Esophagus squamous epithelium (tissue), 4 donors: ENCODE data around the gene PNMA6E.

Source experiments
- POLR2A ChIP-seq, 4 donors: fragments of 450-650 bp; IDR thresholded peaks; one replicate each; pipeline ENCODE4 v1.6.1; 2017; ENCODE audit warnings: antibody characterized with exemption in 4 of 4, mild to moderate bottlenecking in 4 of 4, moderate library complexity in 3 of 4
- TF ChIP-seq, protein P1 (sequence below), 6 experiments: fragments of 450-650 bp in 4 of 6; fragments of 200-600 bp in 2 of 6; sonication (generic) in 2 of 6; IDR thresholded peaks; one replicate each; pipeline ENCODE4 v1.5.1; 2016 to 2019; ENCODE audit warnings: antibody characterized with exemption in 6 of 6, mild to moderate bottlenecking in 4 of 6, moderate library complexity in 4 of 6

- no peak for TF ChIP-seq POLR2A (IDR thresholded peaks at IDR 0.05)
- TF ChIP-seq, protein P1, sequence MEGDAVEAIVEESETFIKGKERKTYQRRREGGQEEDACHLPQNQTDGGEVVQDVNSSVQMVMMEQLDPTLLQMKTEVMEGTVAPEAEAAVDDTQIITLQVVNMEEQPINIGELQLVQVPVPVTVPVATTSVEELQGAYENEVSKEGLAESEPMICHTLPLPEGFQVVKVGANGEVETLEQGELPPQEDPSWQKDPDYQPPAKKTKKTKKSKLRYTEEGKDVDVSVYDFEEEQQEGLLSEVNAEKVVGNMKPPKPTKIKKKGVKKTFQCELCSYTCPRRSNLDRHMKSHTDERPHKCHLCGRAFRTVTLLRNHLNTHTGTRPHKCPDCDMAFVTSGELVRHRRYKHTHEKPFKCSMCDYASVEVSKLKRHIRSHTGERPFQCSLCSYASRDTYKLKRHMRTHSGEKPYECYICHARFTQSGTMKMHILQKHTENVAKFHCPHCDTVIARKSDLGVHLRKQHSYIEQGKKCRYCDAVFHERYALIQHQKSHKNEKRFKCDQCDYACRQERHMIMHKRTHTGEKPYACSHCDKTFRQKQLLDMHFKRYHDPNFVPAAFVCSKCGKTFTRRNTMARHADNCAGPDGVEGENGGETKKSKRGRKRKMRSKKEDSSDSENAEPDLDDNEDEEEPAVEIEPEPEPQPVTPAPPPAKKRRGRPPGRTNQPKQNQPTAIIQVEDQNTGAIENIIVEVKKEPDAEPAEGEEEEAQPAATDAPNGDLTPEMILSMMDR (IDR thresholded peaks at IDR 0.05) = no peak
These were observed 16.8 kb downstream of the PNMA6E start for GRCh38 chrX:153384390-153384789.
